Left renal cortex interstitium (tissue), 4 donors: ENCODE results near the gene MYOZ2. TPM values are rescaled to one million over a fixed set of nuclear protein-coding genes. Genes with fewer than 3 reads are reported as not detected.

ENCODE experiments used
- DNase-seq, 4 donors: peaks; one replicate each; pipeline ENCODE4 v3.0.0-alpha.2; 2013; ENCODE audit warnings: low read depth in 4 of 4, low spot score in 2 of 4, missing footprints in 1 of 4
- polyA plus RNA-seq, 4 donors: library from polyadenylated mRNA; unstranded; fragments of 120-200 nt; gene quantifications; one replicate each; pipeline ENCODE4 v1.2.1, GENCODE V29; 2013; ENCODE audit not compliant: insufficient read length in 4 of 4

Gene MYOZ2
- polyA plus RNA-seq: under 1 TPM; 0.29 to 0.55 (median 0.36) TPM

DNA sequence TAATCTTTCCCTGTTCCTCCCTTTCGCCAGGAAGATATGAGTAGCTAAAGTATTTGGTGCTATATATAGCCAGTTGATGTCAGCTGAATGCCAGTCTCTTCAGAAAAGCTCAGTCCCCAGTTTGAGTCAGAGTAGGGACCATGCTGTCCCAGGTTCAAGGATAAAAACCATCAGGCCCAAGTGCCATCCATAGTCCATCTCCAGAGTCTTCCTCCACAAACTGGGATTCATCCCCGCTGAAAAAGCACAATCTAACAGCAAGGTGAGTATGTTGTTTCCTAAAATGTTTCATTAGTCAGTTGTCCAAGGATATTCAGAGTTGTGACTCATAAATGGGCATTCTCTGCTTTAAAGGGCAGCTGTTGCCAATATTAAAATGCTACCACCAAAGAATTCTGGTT, at the start of gene MYOZ2:
TSS of gene MYOZ2 (plus strand) at position 112 of the 401 bp plus-strand sequence. CDS start 694 bp downstream, outside the sequence.
- DNase-seq: no peak

DNA sequence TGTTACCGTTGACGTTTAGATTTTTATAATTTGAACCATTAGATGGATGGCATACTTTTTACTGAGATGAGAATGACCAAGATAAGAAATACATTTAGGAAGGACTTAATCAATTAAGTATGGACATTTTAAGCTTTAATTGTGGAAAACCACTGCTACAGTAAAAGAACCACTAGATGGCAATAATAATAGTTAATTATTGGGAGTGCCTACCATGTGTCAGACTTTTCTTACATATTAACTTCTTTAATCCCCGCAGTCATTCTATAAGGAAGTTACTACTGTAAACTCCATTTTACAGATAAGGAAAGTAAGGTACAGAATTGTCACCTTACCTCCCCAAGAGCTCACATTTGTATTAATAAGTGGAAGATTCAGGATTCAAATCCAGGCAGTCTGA, 48.5 kb upstream of the MYOZ2 start:
- no peak for DNase-seq

DNA sequence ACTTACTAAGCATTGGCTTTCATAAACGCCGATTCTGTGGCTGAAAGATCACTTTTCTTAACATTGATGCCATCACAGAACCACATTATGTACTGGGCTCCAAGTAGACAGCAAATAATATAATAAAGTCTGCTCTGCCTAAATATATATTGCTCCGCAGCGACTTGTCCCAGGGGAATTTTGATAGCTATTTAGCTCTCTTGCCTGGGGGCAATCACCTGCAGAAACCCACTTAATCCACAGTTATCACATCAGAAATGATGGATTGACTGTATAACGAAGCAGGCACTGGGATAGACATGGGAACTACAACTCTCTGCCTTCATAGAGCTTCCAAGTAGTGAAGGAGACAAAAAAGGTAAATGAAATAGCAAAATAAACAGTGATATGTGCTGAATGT, 48.0 kb upstream of the MYOZ2 start:
- DNase-seq: no peak

DNA sequence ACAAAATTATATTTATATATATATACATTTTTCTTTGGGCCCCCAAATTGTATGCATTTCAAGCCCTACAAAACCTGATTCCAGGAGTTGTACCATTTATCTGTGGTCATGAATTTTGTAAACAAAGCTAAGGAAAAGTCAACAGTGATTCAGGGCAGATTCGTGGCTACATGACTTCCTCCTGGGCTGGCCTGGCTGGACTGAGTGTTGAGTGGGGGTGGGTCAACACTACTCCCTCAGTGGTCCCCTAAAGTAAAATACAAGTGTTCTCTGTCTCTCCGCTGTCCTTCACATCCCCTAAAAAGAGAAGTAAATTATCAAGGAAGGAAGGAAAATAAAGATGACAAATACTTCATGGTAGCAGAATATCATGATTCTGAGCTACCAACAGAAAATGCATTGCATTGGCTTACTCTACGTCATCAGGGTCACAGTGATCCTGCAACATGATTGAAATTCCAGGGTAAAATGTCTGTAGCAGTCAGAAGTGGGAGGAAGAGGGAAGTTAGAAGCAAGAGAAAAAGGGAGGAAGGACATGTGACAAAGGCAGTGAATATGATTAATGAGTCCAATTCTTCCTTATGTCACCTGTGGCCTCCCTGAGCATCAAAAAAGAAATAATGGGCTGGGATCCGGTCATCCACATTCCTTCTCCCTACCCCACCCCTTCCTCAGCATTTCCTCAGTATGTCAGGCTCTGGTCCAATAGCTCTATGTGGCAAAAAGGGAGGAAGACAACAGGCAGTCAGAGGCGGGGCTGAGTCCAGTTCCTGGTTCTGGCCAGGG, 42.4 kb upstream of the MYOZ2 start:
- DNase-seq: no peak

DNA sequence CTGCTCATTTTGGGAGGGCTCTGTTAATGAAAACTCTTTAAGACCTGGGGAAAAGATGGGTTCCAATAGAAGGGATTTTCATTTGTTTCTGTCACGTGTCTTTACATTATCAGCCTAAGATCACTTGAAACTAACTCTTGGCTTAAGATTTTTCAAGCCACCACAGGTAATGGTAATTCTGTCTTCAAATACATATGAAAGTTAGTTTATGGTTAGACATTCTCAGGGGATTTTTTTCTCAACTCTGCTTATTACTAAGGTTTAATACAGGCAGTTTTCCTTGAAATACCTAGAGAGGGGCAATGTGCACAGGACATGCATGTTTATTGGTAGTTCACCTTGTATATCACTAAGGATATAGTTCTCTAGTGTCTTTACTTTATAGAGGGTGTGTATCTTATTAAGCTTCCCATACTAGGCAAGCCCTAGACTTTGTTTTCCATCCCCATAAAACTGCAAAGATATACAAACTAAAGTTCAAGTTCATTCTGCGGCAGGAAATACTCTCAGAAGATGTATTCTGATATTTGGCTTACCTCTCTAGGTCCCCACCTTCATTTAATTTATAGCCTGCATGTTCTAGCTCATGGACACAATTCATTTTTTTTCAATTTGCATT, 38.2 kb upstream of the MYOZ2 start:
- DNase-seq: no peak

DNA sequence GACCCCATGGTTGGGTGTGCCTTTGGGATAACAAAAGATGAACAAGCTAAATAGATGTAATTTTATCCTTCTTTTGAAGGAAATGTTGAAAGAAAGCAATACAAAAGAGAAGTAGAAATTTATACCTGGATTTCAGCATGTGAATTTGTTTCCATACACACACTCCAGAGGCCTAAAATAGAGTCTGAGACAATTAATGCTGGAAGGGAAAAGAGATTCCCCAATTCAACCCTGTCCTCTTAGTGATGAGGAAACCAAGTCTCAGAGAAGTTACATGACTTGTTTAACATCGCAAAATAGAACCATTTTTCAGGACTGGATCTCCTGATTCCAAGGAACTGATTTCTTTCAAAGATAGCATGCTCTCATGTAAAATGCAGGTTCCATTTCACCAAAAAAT, 37.3 kb upstream of the MYOZ2 start:
- no peak for DNase-seq

DNA sequence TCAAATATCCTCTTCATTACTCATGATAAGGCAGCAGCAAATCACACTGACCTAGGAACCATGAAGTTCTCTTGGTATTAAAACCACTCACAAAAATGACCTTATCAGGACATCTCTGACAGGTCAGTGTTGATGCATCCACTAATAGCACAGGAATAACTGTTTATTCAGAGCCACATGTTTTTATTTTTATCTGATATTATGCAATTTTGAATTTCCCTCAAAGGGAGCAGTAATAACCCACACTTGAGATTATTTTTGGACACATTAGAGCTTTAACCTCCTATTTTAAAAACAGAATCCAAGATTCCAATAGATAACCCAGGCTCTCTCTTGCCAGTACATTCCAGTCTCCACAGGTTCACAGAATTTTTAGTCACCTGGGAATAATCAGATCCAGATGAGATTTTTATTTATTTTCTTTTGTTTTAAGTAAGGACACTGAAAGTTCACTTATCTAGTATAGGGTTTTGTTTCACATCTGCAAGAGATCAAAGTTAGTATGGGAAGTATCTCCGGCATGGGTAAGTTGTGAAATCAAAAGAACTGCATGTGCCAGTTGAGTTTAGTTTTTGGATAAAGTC, 36.3 kb upstream of the MYOZ2 start:
- DNase-seq: no peak

DNA sequence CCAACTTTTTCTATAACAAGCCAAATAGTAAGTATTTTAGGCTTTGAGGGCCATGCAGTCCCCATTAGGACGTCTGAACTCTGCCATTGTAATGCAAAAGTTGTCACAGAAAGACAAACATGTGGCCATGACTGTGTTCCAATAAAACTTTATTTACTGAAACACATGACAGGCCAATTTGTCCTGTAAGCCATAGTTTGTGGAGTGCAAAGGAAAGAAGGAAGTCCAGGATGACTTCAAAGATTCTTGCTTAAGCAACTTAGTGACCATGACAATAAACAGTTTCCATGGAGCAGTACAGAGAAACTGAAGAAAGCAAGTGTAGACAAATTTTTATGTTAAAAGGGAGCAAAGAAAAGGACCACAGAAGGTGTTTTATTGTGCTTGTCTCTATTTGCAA, 35.0 kb upstream of the MYOZ2 start:
- DNase-seq: no peak

DNA sequence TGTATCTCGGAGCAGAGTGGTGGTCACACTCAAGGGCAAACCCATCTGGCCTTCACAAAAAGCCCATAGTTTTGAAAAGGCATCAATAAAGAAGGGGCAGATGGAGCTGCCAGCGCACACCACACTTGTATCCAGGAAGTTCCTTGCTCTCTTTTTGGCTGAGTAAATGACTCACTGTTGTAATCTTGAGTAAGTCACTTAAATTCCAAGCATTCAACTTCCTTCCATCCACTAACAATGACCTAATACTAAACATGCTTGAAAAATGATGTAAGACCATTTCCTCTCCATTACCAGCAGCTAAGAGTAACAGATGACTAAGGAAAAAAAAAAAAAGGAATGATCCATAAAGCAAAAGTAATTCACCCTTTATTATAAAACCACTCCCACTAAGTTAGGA, 32.4 kb upstream of the MYOZ2 start:
- no peak for DNase-seq

DNA sequence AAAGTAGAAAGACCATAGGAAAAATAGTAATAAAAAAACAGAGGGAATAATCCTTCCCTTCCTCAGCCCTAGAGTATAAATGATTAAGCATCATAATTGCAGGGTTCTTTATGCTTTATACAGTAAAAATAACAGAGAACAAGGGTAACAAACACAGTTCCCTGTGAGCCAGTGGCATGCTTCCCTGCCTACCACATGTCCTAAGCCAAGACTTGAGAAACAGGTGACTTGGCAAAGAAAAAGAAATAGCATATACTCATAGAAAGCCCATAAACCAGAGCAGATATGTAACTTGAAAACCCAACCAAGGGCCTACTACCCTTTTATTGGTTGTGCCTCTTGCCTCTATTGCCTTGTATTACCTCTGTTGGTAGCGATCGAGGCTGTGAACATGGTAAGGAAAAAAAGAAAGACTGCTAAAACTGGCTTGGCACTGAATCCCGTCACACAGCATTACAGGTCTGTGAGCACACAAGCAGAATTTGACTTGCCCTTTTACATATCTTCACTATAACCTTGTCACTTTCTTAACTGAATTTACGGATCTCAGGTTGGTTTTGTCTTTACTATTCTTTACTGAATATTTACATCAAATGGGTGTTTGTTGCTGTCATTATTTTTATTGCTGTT, 30.9 kb upstream of the MYOZ2 start:
- DNase-seq: no peak

DNA sequence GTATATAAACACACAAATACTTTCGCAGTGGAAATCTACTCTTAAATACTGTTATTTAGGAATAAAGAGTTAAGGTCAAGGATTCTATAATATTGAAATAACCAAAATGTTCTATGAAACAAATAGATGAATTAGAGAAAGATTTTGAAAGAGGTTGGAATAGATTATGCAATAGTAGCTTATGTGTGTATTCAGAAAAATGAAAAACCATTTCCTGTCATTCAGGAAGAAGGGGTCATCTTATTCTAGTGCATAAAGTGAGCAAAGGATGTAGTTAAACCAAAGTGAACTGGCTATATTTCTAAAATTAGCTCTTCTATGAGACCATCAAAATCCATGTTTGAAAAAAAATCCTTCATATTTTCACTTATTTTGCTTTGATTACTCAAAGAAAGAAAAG, 30.0 kb upstream of the MYOZ2 start:
- no peak for DNase-seq

DNA sequence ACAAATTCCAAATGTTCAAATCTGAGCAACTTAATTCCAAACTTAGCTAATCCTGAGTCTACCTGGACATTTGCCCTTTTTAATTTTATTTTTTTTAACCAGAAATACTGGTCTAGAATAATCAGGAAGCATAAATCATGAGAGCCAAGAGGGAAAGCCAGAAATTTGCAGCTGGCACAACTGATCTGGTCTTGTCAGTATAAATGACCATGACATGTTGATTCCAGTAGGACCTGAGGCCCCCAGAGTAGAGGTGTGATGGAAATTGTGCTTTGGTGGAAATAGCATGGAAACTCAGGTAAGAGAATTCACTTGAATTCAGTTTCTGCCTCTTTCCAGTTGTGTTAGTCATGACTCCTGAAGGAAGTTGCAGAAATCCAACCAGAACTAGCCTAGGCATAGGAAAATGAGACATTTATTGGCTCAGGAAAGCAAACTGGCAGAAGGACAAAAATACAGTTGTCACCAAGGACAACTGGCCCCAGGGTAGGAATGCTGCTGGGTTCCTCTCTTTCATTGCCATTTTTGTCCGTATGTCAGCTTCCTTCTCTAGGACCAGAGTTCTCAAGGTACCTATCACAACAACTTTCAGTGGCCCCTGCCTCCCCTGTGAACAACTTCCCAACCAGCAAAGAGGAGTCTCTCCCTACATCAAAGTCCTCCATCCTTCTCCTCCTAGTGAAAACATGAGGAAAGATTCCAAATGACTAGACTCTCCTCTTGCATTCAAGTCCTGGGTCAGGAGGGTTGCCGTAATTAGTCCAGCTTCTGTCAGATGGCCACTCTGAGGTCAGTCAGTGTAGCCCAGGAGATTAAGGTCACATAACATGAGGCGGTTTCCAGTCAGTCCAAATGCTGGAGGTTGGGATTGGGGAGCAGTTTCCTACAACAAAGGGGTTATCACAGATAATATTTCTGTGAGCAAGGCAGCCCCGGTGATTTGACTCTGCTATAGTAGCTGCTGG, 29.3 kb upstream of the MYOZ2 start:
- no peak for DNase-seq

DNA sequence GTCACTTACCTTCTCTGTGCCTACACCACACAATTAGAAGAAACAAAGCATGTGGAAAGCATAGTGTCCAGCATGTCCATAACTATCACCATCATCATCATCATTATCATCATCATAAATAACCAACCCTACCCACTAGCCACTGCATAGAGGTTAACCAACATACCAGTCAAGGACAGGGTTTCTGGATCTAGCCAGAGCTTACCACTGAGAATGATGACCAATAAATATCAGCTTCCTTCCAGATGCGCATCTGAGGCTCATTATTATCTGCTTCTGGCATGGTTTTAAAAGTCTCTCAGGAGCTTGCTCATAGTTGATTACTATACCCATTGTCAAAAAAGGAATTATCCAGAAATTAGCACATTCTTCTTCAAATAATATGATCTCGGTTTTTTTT, 25.5 kb upstream of the MYOZ2 start:
- no peak for DNase-seq

DNA sequence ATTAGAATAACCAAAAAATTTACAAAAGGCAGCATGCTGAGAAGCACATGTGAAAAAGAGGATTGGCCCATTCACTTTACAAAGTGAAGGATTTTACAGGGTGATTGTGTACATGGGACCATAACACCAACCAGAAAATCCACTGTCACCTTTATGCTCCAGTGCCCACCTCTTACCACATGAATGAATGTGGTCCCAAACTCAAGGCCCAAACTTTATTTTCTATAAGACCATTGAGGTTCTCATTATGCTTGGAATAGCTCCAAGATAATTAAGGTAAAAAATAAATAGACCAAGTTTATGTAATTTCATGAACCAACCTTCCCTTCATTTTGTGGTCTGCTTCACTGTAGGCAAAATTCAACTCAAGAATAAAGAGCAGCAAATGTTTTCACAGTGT, 24.3 kb upstream of the MYOZ2 start:
- DNase-seq: no peak

DNA sequence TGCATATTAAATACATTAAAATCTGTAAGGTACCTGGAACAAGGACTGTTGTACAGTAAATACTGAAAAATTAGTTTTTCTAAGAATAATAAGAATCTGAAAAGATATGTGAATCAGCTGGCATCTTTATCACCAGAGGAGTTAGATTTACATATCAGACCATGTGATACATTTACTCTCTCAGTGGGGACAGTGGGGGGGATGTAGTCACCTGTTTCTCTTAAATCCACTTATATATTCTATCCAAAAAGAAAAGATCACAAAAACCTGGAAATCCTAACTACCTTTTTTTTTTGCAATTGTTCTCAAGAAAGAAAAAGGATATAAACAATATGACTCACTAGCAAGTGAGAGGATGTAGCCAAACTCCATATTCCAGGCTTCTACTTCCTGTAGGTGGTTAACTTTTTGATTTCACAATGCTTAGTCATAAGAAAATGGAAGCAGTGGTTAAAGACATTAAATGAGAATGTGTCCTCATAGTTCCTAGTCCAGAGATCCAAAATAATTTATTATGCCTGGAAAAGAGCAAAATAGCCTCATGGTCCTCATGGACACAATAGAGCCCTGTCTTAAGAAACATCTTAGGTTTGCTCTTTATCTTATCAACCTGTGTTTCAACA, 22.5 kb upstream of the MYOZ2 start:
- DNase-seq: no peak

DNA sequence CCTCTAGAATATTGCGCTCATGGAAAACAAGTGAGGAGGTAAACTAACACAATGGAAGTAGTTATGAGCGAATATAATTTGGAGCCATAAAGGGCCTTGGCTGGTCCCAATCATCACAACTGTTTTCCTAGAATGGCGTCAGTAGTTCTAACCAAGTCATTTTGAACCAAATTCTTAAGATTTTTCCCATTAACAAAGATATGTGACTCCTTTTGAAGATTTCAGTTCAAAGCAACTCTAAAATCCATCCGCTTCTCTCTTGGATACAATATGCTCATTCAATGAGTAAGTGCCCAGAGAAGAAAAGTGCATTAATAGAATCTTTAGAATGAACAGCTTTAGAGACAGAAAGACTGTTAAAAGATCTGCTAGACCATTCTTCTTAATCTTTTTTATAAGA, 19.6 kb upstream of the MYOZ2 start:
- no peak for DNase-seq

DNA sequence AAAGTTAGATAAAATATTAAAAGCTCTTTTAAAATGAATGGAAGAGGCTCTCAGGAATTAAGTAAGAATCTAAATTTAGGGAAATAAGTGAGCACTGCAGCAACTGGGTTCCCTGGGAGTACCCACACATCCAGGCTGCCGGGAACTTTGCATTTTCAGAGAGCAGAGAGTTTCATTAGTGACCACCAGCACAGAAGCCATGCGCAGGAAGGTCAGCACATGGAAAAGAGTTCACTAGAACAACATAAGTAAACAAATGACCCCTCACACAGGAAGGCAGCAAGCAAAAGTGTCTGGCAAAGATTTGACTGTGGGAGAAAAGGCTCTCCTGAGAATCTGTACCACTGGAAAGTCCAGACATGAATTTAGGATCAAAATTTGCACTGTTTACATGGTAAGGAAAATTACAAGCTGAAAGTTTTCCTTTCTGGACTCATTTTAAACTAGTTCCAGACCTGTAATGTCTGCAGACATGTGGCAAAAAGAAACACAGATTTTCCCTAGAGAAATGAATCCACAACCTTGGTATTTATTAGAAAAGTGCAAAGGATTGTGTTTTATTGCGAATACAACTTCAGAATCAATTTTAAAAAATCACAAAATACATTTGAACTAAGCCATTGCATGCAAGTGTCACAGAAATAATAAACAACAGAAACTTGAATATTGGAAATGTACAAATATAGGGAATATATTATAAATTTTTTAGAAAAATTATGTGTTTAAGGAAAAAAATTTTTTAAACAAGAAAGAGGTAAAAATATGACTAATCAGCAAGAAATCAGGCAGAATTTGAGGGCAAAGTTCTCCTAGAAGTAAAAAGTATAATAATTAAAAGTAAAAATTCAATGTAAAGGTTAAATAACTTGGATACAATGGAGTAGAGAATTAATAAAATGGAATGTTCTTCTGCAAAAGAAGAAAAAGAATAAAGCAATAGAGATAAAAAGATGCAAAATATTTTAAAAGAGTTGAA, 18.4 kb upstream of the MYOZ2 start:
- no peak for DNase-seq

DNA sequence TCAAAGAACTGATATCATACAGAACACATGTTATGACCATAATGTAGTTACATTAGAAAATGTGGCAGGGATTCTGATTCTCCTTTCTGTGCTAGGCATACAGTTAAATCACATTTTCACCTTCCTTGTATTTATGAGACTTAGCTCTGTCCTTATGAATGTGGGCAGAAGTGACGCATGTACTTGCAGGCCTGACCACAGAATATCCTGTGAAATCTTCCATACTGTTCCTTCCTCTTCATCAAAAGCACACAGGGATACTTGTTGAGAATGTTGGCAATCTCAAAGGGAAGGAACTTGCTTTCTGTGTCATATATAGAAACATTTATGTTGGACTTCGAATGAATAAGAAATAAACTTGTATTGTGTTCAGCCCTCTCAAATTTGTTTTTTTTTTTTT, 17.2 kb upstream of the MYOZ2 start:
- DNase-seq: no peak

DNA sequence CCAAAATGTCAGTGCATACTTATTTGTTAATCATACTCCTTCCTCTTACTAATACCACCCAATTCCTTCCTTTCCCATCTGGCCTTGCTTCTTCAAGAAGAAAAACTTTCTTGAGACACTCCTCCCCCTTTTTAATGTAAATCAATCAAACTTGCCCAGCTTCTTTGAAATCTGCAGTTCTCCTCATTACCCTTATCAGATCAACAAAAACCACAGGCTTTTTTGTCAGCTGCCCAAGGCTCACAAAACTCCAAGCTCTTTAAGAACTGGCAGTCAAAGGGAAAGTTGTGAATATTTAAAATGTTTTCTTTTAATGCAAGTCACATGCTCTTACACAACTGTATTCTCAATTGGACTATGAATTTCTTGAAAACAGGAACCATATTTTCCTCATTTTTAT, 11.3 kb upstream of the MYOZ2 start:
- DNase-seq: no peak
